ENCODE results near the gene KRT35.

The KRT35 gene

GRCh38 chr17:41511116-41511515 lies 30.2 kb upstream of the KRT35 start:
- DNase-seq = no peak

- DNase-seq = no peak
Measured at GRCh38 chr17:41510251-41511065, 29.5 kb upstream of the KRT35 start.

GRCh38 chr17:41507315-41507880 lies 26.4 kb upstream of the KRT35 start:
- no peak for DNase-seq

- DNase-seq = no peak
Measured at GRCh38 chr17:41505809-41506767, 25.1 kb upstream of the KRT35 start.

- no peak for DNase-seq
Measured at GRCh38 chr17:41505007-41505808, 24.3 kb upstream of the KRT35 start, which contains the start of gene KRT13. Gene KRT13, minus strand, starts transcription at chr17:41505612. Its CDS starts 62 bp downstream, at chr17:41505550.

- no peak for DNase-seq
Measured at GRCh38 chr17:41504246-41504977, 23.5 kb upstream of the KRT35 start.

- no peak for DNase-seq
Measured at GRCh38 chr17:41503202-41503601, 22.3 kb upstream of the KRT35 start.

- DNase-seq = no peak
Measured at GRCh38 chr17:41500131-41500911, 19.4 kb upstream of the KRT35 start.

GRCh38 chr17:41499714-41500113 lies 18.8 kb upstream of the KRT35 start:
- DNase-seq = no peak

GRCh38 chr17:41498276-41498675 lies 17.3 kb upstream of the KRT35 start:
- no peak for DNase-seq

GRCh38 chr17:41496803-41497484 lies 16.0 kb upstream of the KRT35 start:
- peak; percentile 51 for DNase-seq

- DNase-seq = no peak
Measured at GRCh38 chr17:41494524-41494923, 13.6 kb upstream of the KRT35 start.

GRCh38 chr17:41492771-41493170 lies 11.8 kb upstream of the KRT35 start:
- DNase-seq = no peak

GRCh38 chr17:41492351-41492750 lies 11.4 kb upstream of the KRT35 start:
- DNase-seq = no peak

- DNase-seq = no peak
Measured at GRCh38 chr17:41491476-41491875, 10.5 kb upstream of the KRT35 start.

- no peak for DNase-seq
Measured at GRCh38 chr17:41490000-41490990, 9.3 kb upstream of the KRT35 start.

GRCh38 chr17:41489531-41489930 lies 8.6 kb upstream of the KRT35 start, which contains the start of gene KRT36:
Gene KRT36, minus strand, starts transcription at chr17:41489910. Its CDS starts 46 bp downstream, at chr17:41489864.
- DNase-seq = no peak

GRCh38 chr17:41486809-41487530 lies 6.0 kb upstream of the KRT35 start:
- DNase-seq = no peak
